HG03064 (cell line): ENCODE results near the gene DYNLT4.
"Not testable (repeated sequence)": the region's sequence is repeated elsewhere in the genome, so short reads cannot be mapped to it uniquely, and the experiment has no call there.

Experiments
- ATAC-seq: cut with Tn5 transposase; IDR thresholded peaks from one replicate; pipeline ENCODE4 v1.9.1; 2021; ENCODE audit warnings: low read depth; ENCODE audit not compliant: unreplicated experiment

DYNLT4 gene

GRCh38 chr1:44829506-44830384, 22.6 kb upstream of the DYNLT4 start:
- ATAC-seq: no peak

GRCh38 chr1:44828841-44829440, 21.8 kb upstream of the DYNLT4 start:
- no peak for ATAC-seq

- no peak for ATAC-seq
These were observed 21.0 kb upstream of the DYNLT4 start for GRCh38 chr1:44828003-44828651.

- no peak for ATAC-seq
These were observed 20.2 kb upstream of the DYNLT4 start for GRCh38 chr1:44827197-44828002.

GRCh38 chr1:44826375-44827196, 19.4 kb upstream of the DYNLT4 start:
- no peak for ATAC-seq

- ATAC-seq: not testable (repeated sequence)
These were observed 17.2 kb upstream of the DYNLT4 start for GRCh38 chr1:44824392-44824791.

GRCh38 chr1:44822981-44823451, 15.9 kb upstream of the DYNLT4 start:
- ATAC-seq: no peak

GRCh38 chr1:44822131-44822701, 15.1 kb upstream of the DYNLT4 start:
- no peak for ATAC-seq

- no peak for ATAC-seq
These were observed 14.1 kb upstream of the DYNLT4 start for GRCh38 chr1:44821240-44821715.

GRCh38 chr1:44820328-44821239, 13.4 kb upstream of the DYNLT4 start:
- no peak for ATAC-seq

GRCh38 chr1:44819608-44820327, 12.6 kb upstream of the DYNLT4 start:
- peak; percentile 71 for ATAC-seq

- no peak for ATAC-seq
These were observed 12.1 kb upstream of the DYNLT4 start for GRCh38 chr1:44819196-44819607.

GRCh38 chr1:44817771-44818495, 10.8 kb upstream of the DYNLT4 start:
- ATAC-seq: no peak

- ATAC-seq: no peak
These were observed 10.2 kb upstream of the DYNLT4 start for GRCh38 chr1:44817307-44817706.

- ATAC-seq: not testable (repeated sequence)
These were observed 8.8 kb upstream of the DYNLT4 start for GRCh38 chr1:44815926-44816325.

GRCh38 chr1:44812822-44813543, 5.8 kb upstream of the DYNLT4 start:
- no peak for ATAC-seq
